Stimulated activated CD4-positive, alpha-beta T cell treated with anti-CD3 and anti-CD28 coated beads, Interleukin-1b, Interleukin-23, amount 100 ng/mL, for 48 hours (primary cell): ENCODE results near the gene SLC34A3.
"Not testable (repeated sequence)": the region's sequence is repeated elsewhere in the genome, so short reads cannot be mapped to it uniquely, and the experiment has no call there.

ENCODE experiments used
- DNase-seq: peaks from one replicate; pipeline ENCODE4 v3.0.0-alpha.2; 2020

The SLC34A3 gene

DNA sequence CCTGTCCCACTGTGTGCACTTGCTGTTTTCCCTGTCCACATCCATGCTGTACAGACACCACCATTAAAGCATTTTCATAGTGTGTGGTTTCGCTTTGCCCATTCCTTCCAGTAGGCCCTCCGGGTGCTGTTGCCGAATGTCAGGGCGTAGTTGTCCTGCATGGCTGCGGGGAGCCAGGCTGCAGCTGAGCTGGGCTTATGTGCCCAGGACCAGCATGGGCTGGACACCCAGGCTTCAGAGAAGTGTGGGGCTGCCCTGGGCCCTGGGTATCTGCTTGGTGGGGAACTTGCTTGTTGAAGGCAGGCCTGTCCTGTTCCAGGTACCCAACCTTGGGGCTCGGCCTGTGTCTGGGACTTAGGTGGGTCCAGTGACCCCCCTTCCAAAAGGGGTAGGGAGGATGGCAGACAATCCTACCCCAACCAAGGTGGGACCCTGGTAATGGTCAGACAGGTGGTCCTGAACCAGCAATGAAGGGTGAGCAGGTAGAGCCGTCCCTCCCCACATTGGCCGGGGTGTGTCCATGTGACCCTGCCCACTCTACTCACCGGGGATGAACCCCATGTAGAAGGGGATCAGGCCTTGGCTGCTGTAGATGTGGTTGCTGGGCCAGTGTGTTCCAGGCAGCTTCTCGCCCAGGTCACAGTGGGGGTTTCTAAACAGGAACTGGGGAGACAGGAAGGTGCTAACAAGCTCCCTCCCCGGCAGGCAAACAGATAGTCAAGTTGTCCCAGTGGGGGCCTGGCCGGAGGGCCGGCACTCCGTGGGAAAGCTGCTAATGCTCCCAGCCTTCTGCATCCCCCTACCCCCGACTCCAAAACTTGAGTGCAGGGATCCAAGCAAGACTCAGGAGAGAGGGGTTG, 13.2 kb downstream of the SLC34A3 start:
- DNase-seq: no peak

DNA sequence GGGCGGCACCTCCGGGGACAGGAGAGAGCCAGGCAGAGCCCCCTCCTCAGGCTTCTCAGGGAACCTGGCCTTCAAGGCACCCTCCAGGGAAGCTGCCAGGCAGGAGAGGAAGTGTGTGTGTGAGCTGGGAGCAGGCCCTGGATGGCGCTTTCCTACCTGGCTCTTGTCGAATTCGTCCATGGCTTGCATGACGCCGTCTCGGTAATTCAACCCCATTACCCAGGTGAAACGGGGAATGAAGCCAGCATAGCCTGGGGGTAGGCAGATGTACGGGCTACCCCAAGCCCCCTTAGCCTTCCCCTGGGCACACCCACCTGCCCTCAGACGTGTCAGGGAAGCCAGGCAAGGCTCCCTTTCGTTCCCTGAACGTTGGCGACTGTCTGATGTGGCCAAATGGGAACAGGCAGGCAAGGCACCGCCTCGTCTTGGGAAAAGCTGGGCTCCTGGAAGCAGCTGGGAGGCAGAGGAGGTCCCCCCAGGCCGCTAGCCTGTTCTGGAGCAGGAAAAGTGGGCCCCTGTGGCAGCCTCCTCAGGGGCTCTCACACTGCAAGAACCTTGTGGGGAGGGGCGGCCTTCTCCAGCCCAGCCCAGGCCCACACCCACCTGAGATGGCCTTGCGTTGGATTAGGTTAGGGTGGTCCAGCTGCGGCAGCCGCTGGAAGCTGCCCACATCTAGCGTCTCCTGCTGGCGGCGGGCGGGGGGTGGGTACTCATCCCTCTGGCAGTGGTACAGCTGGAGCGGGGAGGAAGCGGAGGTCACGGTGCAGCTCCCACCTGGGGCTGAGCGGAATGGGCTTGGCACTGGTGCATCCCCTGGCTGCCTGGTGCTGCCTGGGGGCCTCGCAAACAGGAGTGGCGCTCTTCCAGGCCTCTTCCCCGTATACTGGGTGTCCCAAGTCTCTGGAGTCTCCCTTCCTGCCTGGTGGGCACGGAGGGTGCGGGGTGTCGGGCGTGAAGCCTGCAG, 14.1 kb downstream of the SLC34A3 start:
- no peak for DNase-seq

DNA sequence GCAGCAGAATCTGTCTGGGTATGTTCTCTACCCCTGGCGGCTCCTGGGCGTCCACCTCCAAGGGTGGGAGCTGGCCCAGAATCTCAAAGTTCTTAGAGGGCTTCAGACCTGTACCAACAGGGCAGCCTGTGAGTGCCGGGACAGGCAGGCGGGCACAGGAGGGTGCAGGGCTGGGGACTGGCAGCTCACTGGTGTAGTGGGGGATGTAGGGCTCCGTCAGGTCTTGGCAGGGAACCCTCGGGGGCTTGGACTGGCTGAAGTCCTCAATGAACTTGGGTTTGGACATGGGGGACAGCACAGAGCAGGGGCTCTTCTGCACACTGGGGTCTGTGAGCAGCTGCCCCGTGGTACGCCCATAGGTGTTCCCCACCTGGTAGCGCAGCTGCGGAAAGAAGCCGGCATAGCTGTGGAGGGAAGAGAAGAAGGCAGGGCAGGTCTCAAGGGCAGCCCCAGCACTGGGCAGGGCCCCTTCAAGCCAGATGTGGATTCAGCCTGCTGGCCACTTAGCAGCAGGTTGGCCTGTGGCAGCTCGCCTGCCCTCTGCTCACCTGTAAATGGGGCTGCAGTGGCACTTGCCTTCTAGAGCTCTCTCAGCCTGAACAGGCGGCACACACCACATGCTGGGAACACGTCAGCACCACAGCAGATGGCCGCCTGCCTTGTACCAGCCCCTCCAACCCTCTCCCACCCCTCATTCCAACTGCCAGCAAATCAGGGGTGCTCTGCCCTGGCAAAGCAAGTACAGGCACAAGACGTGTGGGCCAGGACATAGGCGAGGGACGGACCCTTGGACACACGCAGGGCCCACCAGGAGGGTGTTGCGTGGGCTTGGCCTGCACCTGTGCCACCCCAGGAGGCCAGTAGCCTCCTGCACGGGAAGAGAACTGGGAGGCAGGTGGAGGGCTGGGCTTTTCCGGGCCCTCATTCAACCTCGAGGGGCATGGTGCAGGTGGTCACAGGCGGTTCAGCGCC, 15.0 kb downstream of the SLC34A3 start:
- DNase-seq: no peak

DNA sequence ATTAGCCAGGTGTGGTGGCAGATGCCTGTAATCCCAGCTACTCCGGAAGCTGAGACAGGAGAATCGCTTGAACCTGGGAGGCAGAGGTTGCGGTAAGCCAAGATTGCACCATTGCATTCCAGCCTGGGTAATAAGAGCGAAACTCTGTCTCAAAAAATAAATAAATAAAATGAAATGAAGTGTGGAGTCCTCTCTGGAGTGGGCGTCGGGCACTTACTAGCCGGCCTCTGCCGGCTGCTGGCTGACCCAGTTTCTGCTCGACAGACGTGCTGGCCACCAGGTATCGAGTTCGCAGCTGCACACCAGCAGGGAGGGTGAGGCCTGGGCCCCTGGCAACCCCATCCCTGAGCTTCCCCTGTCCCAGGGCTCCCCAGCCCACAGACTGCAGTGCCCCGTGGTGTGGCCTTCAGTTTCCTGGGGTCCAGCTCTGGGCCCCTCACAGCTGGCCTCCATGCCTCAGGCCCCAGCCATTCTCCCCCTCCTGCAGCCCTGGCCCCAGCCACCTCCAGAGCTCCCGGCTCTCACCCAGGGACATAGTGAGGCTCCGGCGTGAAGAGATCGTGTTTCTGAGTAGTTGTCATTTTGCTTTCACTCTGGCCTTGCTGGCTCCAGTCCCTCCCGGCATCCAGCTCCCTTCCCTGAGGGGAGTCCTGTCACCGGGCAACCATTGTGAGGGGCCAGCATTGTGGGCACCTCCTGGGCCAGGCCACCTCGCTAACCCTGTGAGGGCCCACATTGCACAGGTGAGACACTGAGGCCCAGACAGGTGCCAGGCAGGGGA, 16.6 kb downstream of the SLC34A3 start:
- no peak for DNase-seq

DNA sequence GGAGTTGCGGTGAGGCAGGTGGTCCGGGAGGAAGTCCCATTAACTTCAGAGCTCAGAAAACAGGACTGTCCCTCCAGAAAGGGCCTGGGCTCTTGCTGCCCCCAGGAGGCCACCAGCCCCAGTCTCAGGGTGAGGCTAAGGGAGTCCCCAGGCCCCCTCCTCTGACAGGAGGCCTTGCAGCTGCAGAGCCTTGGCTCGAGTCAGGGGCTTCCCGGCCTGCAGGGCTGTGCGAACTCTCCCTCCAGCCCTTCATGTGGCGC, 17.1 kb downstream of the SLC34A3 start:
- no peak for DNase-seq

DNA sequence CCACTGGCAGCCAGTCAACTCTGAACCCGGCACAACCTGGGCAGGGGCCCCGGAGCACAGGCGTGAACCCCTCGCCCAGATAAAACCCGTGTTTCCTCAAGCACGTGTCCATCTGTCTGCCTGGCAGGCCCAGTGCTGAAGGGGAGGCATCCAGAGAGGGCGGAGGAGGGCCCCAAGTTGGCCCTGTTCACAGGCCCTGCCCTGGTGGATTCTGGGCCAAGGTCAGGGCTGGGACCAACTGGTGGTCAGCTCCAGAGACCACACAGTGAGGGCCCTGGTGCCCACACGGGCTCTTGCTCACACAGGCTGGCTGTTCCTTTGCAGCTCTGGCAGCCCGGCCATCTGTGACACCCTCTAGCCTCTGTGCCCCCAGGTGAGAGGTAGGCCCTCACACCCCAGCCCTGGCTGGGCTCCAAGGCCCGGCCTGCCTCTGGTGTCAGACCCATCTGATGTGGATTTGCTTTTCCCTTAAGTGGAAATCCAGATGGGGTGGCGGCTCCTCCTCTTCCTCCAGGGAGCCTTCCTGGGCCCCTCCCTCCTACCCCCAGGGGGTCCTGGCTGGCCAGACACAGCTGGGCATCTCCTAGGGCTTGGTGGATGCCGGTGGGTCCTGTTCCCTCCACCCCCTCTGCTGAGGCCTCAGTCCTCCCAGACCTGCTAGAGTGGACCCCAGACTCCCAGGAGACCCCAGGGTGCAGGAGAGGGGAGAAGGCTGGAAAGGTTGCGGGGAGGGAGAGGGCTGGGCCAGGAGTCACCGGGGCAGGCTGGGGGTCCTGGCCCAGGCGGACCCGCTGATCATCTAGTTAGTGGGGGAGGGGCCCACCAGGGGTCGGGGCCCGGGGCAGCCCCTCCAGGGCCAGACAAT, 19.9 kb downstream of the SLC34A3 start:
- DNase-seq: no peak

DNA sequence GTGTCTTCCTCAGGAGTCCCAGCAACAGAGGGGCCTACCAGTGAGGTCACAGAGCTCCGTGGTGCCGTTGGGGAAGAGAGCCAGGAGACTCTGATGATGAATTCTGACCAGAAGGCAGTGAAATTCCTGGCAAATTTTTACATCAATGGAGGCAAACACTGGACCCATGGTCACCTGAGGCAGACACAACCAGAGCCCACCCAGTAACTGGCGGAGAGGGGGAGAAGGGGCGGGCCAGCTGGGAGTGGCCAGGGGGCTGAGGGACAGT, 20.4 kb downstream of the SLC34A3 start, which contains the start of gene STPG3:
Gene STPG3, plus strand, starts transcription at position 93 of the 268 bp plus-strand sequence. Its CDS starts 1 bp downstream, at position 94.
- no peak for DNase-seq

DNA sequence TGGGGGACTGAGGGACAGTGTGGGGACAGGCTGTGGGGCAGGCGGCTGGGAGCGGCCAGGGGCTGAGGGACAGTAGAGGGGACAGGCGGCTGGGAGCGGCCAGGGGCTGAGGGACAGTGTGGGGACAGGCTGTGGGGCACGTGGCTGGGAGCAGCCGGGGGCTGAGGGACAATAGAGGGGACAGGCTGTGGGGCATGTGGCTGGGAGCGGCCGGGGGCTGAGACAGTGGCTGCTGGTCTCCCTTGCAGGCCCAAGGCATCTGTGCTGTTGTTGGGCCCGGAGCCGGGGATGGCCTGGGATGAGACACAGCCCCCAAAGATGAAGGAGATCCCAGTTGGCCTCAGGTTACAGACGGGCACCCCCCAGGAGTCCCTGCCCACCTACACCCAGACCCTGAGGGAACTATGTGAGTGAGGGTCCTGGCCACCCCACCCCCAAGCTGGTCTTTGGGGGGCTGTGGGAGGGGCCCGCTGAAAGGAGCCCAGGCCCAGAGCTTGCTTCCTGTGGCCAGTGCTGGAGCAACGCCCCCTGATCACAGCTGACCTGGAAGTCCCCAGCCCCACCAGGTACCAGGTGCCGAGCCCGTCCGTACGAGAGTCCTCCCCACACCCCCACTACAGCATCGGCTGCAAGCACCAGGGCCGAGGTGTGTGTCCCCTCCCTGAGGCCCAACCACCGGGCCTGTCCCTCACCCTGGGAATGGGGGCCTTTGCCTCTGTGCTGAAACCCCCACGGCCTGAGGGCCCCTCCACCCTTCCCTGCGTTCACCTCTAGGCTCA, 21.0 kb downstream of the SLC34A3 start:
- DNase-seq: no peak

DNA sequence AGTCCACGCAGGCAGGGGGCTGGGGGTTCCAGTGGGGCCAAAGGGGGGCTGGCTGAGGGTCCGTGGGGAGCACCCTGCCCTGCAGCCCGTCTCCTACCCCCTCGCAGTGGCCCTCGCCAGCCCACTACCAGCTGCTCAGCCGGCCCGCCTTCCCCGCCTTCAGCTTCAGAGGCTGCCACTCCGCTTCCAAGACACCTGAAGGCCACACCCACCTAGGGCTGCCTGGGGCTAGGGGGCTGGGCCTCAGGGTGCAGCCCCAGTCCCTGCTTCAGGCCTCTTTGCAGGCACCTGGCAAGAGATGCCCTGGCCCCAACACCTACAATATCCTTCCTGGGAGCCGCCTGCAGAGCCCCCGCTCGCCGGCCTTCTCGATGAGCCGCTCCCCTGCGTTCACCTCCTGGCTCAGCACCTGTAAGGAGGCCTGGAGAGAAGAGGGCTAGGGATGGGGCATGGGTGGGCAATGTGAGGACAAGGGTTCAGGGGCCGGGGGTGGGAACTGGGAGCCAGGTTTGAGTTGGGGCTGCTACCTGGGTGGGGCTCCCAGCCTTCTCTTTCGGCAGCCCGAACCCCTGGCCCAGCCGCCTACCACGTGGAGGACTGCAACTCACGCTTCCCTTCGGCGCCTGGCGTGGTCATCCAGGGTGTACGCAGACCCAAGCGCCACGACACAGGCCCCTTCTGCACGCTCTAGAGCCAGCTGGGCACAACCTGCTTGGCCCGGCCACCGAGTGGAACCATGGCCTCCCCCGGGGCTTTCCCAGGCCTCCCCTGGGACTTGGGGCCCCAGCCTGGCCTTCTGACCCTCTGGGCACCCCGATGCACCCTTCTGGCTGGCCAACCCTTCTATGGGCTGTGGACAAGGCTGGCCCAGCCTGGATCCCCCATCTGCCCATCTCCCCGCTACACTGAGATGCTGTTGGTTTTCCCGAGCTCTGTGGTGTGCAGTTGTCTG, 22.1 kb downstream of the SLC34A3 start:
- DNase-seq: no peak

DNA sequence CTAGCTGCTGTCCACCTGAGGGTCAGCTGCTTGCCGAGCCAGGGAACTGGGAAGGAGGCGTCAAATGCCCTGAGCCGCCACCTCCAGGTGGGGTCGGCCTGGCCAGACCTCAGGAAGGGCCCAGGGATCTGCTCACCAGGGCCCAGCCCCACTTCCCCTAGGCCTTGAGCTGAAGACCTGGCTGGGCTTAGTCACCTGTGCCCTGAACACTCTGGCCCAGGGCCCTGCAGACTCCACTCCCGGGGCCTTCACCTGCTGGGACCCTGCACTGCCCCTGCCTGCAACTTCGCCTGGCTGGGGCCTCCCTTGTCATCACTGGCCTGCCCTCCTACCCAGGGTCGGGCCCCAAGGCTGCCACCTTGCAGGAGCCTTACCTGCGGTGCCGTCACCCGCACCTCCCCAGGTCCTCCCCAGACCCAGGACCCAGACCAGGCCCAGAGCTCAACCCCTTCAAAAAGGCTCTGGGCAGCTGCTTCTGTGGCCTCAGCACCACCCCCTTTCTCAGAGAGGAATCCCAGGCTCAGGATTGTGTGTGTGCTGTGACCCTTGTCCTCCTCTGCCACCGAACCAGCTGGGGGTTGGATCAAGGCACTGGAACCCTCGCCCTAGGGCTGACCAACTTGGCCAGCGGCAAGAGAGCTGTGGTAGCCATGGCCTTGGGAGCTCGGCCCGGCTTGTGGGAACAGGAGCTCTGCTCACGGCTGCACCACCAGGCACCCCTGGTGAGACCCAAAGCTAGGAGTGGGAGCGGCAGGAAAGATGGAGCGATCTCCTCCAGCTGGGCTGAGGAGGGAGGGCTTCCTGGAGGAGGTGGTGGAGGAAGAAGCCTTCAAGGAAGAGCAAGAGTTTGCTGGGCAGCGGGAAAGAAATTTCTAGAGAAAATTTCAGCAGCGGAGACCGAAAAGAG, 23.3 kb downstream of the SLC34A3 start:
- DNase-seq: no peak

DNA sequence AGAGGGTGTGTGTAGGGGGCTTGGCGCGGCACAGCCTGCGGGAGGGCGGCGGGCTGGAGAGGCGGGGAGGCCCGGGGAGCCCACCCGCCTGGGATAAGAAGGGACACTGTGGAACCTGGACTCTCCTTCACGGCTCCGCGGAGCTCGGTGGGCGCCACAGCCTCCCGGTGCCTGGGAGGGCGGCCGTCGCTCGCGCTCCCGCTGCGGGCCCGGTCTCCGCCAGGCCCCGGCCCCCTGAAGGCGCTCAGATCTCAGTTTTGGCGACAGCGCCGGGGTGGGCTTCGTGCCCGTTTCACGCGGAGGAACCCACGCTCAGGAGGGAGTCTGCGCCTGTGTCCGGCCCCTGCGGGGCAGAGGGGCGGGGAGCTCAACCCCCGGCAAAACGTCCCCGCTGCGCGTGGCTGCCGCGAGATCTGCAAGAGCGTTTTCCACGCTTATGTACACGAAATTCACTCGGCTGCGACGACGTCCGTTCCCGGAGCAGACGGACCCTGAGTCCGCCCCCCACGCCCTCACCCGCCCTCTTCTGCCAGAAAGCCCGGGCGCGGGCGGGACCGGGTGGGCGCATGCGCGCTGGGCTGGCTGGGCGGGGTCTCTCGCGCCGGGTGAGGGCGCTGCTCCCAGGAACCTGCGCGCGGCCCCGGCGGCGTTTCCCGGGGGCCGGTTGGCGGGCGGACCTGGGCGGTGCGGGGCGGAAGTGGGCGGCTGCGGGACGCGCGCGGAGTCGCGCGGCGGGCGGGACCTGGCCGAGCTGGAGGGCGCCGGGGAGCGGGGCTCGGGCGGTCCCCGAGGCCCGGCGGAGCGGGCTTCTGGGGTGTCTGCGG, 24.1 kb downstream of the SLC34A3 start, which contains the start of gene NELFB:
Gene NELFB, plus strand, starts transcription at position 704 of the 824 bp plus-strand sequence.
- DNase-seq: peak; percentile 92

DNA sequence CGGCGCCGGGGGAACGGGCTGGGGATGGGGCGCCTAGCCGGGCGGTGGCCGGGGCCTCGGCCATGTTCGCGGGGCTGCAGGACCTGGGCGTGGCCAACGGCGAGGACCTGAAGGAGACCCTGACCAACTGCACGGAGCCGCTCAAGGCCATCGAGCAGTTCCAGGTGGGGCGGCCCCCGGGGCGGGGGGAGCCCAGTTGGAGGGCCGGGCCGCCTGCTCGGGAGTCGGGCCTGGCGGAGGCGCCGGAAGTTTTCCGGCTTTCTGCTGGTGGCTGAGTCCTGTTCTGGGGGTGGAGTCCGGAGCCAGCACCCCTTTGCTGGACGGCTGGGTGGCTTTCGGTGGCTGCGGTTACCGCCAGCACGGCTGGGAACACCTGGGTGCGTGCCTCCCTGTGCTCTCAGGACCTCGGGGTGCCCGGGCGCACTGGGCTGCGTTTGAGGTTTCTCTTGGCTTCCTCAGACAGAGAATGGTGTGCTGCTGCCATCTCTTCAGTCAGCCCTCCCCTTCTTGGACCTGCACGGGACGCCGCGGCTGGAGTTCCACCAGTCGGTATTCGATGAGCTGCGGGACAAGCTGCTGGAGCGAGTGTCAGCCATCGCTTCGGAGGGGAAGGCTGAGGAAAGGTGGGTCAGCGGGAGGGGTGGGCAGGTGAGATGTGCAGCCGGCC, 24.9 kb downstream of the SLC34A3 start:
- DNase-seq: no peak

DNA sequence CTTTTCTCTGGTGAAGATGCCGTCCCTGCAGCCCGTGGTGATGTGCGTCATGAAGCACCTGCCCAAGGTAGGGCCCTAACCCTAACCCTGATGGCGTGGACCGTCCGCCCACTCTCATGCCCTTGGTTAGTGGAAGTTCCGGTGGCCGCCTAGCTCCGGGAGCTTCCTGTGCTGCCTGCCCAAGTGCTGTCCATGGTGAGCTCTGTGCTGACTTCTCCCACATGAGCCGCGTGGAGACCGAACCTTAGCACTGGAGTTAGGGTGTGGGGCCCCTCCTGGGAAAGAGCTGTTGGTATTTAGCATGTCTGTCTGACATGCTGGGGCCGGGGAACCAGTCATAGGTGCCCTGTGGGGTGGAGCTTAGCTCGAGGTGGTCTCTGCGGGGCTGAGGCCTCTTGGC, 25.7 kb downstream of the SLC34A3 start:
- no peak for DNase-seq

DNA sequence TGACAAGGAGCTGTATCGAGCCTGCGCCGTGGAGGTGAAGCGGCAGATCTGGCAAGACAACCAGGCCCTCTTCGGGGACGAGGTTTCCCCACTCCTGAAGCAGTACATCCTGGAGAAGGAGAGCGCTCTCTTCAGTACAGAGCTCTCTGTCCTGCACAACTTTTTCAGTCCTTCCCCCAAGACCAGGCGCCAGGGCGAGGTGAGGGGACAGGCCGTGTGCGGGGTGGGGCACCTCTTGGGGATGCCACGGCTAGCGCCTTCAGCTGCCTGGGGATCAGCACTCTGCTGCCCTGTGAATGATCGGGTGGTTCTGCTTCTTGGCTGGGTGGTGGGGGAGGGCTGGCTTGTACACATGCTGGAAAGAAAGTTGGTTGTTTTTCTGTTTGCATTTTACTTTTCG, 26.2 kb downstream of the SLC34A3 start:
- DNase-seq: no peak

DNA sequence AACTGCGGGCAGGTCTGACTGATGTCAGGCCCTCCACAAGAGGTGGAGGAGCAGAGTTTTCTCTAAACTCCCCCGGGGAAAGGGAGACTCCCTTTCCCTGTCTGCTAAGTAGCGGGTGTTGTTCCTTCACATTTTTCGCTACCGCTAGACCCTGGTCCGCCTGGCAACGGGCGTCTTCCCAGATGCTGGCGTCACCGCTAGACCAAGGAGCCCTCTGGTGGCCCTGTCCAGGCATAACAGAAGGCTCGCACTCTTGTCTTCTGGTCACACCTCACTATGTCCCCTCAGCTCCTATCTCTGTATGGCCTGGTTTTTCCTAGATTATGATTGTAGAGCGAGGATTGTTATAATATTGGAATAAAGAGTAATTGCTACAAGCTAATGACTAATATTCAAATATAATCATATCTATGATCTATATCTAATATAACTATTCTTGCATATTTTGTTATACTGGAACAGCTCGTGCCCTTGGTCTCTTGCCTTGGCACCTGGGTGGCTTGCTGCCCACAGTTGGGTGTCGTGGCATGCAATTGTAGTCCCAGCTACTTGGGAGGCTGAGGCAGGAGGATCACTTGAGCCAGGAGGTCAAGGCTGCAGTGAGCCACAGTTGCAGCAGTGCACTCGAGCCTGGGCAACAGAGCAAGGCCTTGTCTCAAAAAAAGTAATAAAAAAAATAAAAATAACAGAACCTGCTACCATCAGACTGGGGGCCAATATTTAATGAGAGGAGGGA, 31.6 kb downstream of the SLC34A3 start:
- not testable (repeated sequence) for DNase-seq

DNA sequence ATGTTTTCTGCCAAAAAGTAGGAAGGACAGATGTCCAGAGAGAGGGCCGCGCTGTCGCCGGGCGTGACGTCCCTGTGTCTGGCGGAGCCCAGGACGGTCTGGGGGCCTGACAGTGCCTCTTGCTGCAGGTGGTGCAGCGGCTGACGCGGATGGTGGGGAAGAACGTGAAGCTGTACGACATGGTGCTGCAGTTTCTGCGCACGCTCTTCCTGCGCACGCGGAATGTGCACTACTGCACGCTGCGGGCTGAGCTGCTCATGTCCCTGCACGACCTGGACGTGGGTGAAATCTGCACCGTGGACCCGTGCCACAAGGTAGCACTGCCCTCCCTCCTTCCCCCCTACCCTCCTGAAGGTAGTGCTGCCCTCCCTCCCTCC, 32.2 kb downstream of the SLC34A3 start:
- DNase-seq: no peak
